Adrenal gland (tissue), 12 donors: ENCODE results near the gene RAC3. TPM values are rescaled to one million over a fixed set of nuclear protein-coding genes. Genes with fewer than 3 reads are reported as not detected.

Source experiments
- DNase-seq, 7 donors: peaks; one replicate each; pipeline ENCODE4 v3.0.0-alpha.2; 2019 to 2020
- H3K27ac ChIP-seq, 5 donors: fragments of 200-600 bp; sonication (generic) in 4 of 5; 1 replicate in 3 of 5; 2 replicates in 2 of 5; pipeline versions ENCODE4 v1.5.1 to v1.8.0; 2016 to 2020; ENCODE audit warnings: mild to moderate bottlenecking in 1 of 5
- H3K27me3 ChIP-seq: fragments of 200-600 bp; 2 replicates; pipeline ENCODE4 v1.8.0; 2021
- H3K36me3 ChIP-seq, 2 donors: fragments of 200-600 bp; replicated peaks in 1 of 2; 1 replicate in 1 of 2; 2 replicates in 1 of 2; pipeline versions ENCODE4 v1.5.1 to v1.8.0; 2018 to 2022
- H3K4me1 ChIP-seq, 2 donors: fragments of 200-600 bp; replicated peaks in 1 of 2; 1 replicate in 1 of 2; 2 replicates in 1 of 2; pipeline versions ENCODE4 v1.5.1 to v1.8.0; 2018 to 2021
- H3K4me3 ChIP-seq, 4 donors: fragments of 200-600 bp; sonication (generic) in 3 of 4; one replicate each; pipeline ENCODE4 v1.5.1; 2016 to 2018
- H3K9me3 ChIP-seq, 3 donors: fragments of 200-600 bp; sonication (generic) in 1 of 3; replicated peaks in 1 of 3; 1 replicate in 2 of 3; 2 replicates in 1 of 3; pipeline versions ENCODE4 v1.5.1 to v1.8.0; 2016 to 2021
- CTCF ChIP-seq, 6 experiments: fragments of 450-650 bp in 4 of 6; fragments of 200-600 bp in 2 of 6; sonication (generic) in 1 of 6; IDR thresholded peaks; 1 replicate in 5 of 6; 2 replicates in 1 of 6; pipeline versions ENCODE4 v1.5.1 to v1.8.0; 2016 to 2021; ENCODE audit warnings: antibody characterized with exemption in 6 of 6, mild to moderate bottlenecking in 2 of 6, moderate library complexity in 1 of 6
- POLR2A ChIP-seq, 2 donors: fragments of 450-650 bp; IDR thresholded peaks; one replicate each; pipeline ENCODE4 v1.6.1; 2017; ENCODE audit warnings: antibody characterized with exemption in 2 of 2, mild to moderate bottlenecking in 2 of 2, moderate library complexity in 1 of 2
- WGBS, 4 donors: extraction: QIAGEN DNeasy Blood & Tissue Kit in 2 of 4; methylation state at CpG; one replicate each; pipeline versions ENCODE4 v1.1.5 to v1.1.7; 2013 to 2017; 5-methylcytosine and 5-hydroxymethylcytosine counted together
- intact Hi-C, 2 donors: fragments of 100-400 bp; cut with DNase I; formaldehyde crosslinking; loops; one replicate each; pipeline versions ENCODE4 v1.14.1 to v1.15.0; 2022 to 2023
- polyA plus RNA-seq, 3 donors: library from polyadenylated mRNA; stranded (reverse); fragments of 200-250 nt in 2 of 3; fragments of 350-450 nt in 1 of 3; fragmentation: Illumina TruSeq in 1 of 3; extraction: RNeasy Lipid Tissue Mini Kit (QIAGEN cat#74804) in 1 of 3; gene quantifications; one replicate each; pipeline ENCODE4 v1.2.3, GENCODE V29; 2013 to 2014
- total RNA-seq, 9 donors: library from RNA; depleted of rRNA in 4 of 9; stranded (reverse); fragments of >200 nt in 4 of 9; fragments of 120-200 nt in 1 of 9; fragmentation: NEBNext Ultra II Directional in 1 of 9; extraction: Animal tissue kit (Norgen Biotek cat#: 25700) in 1 of 9; gene quantifications; one replicate each; pipeline versions ENCODE4 v1.1.0 to v1.2.4, GENCODE V29; 2013 to 2023
- donor health status: healthy with polysubstance abuse.
- donor health status: Bipolar disorder and iron deficiency.
- donor health status: DM: yes; HTN: yes; CAD: no.
- donor health status: DM: no; HTN: no; CAD: no.
- donor health status: DM: no; HTN: no; CAD: no.
- donor health status: DM: yes; HTN: yes; CAD: no.

RAC3 gene
- total and polyA plus RNA-seq, 12 donors, result 1.6 to 13.5 (median 5.1) TPM

- no peaks in the 10 kb centered on the region for H3K9me3 ChIP-seq
- WGBS, 4 donors, result 86 to 95% (median 92%) methylated on average over 18 to 41 of the region's 41 CpGs
- no peak overlapping the region for H3K4me3 ChIP-seq
- H3K27ac ChIP-seq, result peak overlapping the region in 2 of 5 donors; percentile 54 to 86
- no peaks in the 10 kb centered on the region for H3K27me3 ChIP-seq
- H3K36me3 ChIP-seq, result no peaks in the 10 kb centered on the region
- intact Hi-C loops, result no loop called here
- peaks cover 4 to 12% of the 10 kb centered on the region in 2 donors for H3K4me1 ChIP-seq
- TF ChIP-seq POLR2A (IDR thresholded peaks at IDR 0.05) (no peak), CTCF (IDR thresholded peaks at IDR 0.05) (no peak)
- DNase-seq, result no peak
Observed at GRCh38 chr17:82004517-82005455, 26.7 kb upstream of the RAC3 start.

GRCh38 chr17:82005701-82006348 lies 25.7 kb upstream of the RAC3 start:
- H3K9me3 ChIP-seq, result no peaks in the 10 kb centered on the region

GRCh38 chr17:82006468-82007227 lies 24.8 kb upstream of the RAC3 start:
- peak in 4 of 7 donors; percentile 44 to 76 (median 61) for DNase-seq
- Histone ChIP-seq H3K36me3 (no peaks in the 10 kb centered on the region), H3K4me1 (peaks cover 4 to 12% of the 10 kb centered on the region in 2 donors), H3K9me3 (no peaks in the 10 kb centered on the region), H3K27ac (no peak overlapping the region), H3K4me3 (no peak overlapping the region), H3K27me3 (no peaks in the 10 kb centered on the region)
- TF ChIP-seq POLR2A (IDR thresholded peaks at IDR 0.05) (no peak), CTCF (IDR thresholded peaks at IDR 0.05) (no peak)
- 61 to 84% (median 76%) methylated on average over 16 to 24 of the region's 24 CpGs for WGBS, 4 donors
- intact Hi-C loops, result no loop called here

More at GRCh38 chr17:82005701-82006348, 25.7 kb upstream of the RAC3 start:
- no peaks in the 10 kb centered on the region for H3K36me3 ChIP-seq
- WGBS, 4 donors, result 82 to 97% (median 90%) methylated on average over 5 to 30 of the region's 30 CpGs
- intact Hi-C loops, result no loop called here
- DNase-seq, result no peak
- H3K4me1 ChIP-seq, result peaks cover 4 to 12% of the 10 kb centered on the region in 2 donors
- H3K27ac ChIP-seq, result no peak overlapping the region
- TF ChIP-seq CTCF (IDR thresholded peaks at IDR 0.05), result no peak
- TF ChIP-seq POLR2A (IDR thresholded peaks at IDR 0.05), result no peak
- no peak overlapping the region for H3K4me3 ChIP-seq
- H3K27me3 ChIP-seq, result no peaks in the 10 kb centered on the region

GRCh38 chr17:82007228-82007494 lies 24.3 kb upstream of the RAC3 start:
- Histone ChIP-seq H3K27me3 (no peaks in the 10 kb centered on the region), H3K9me3 (no peaks in the 10 kb centered on the region), H3K4me3 (no peak overlapping the region), H3K36me3 (no peaks in the 10 kb centered on the region), H3K27ac (no peak overlapping the region), H3K4me1 (peaks cover 4 to 12% of the 10 kb centered on the region in 2 donors)
- no peak for DNase-seq
- WGBS, 4 donors, result 89 to 96% (median 93%) methylated on average over 4 to 6 of the region's 6 CpGs
- TF ChIP-seq POLR2A (IDR thresholded peaks at IDR 0.05), result no peak
- no peak for TF ChIP-seq CTCF (IDR thresholded peaks at IDR 0.05)
- intact Hi-C loops, result no loop called here
